GM12874 (cell line): Measurements from ENCODE around the gene TMEM53.

Source experiments
- TF ChIP-seq, protein P1 (sequence below): IDR thresholded peaks from 2 replicates; pipeline ENCODE4 v1.5.1; 2011; ENCODE audit warnings: low read depth, mild to moderate bottlenecking, control low read depth, low read length, moderate library complexity; ENCODE audit not compliant: insufficient read depth

Gene TMEM53

DNA sequence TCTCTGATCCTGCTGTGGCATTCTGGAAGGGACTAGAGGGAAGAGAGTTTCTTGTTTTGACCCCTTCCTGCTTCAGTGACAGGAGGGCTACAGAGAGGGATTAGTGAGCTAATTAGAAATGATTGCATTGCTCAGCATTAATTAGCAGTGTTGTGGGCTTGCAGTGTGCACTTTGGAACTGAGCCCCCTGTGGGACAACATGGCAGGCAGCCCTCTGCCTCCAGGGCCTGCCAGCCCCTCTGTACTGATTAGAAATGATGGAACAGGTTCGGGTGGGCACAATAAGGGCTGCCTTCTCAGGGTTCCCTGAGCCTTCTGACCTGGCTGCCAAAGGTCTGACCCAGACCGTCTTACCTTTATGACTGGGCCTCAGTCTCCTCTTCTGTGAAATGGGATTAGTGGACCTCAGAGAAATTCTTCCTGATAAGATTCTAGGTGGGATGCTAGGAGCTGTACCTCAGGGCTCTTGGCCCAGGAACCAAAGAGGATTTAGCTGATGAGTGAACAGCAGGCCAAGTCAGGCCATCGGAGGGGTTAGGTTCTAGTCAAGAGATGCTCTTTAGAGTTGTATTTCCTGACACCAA is 39.6 kb downstream of the TMEM53 start:
- TF ChIP-seq, protein P1, sequence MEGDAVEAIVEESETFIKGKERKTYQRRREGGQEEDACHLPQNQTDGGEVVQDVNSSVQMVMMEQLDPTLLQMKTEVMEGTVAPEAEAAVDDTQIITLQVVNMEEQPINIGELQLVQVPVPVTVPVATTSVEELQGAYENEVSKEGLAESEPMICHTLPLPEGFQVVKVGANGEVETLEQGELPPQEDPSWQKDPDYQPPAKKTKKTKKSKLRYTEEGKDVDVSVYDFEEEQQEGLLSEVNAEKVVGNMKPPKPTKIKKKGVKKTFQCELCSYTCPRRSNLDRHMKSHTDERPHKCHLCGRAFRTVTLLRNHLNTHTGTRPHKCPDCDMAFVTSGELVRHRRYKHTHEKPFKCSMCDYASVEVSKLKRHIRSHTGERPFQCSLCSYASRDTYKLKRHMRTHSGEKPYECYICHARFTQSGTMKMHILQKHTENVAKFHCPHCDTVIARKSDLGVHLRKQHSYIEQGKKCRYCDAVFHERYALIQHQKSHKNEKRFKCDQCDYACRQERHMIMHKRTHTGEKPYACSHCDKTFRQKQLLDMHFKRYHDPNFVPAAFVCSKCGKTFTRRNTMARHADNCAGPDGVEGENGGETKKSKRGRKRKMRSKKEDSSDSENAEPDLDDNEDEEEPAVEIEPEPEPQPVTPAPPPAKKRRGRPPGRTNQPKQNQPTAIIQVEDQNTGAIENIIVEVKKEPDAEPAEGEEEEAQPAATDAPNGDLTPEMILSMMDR = no peak

GRCh38 chr1:44632598-44632997 is 41.7 kb downstream of the TMEM53 start:
- TF ChIP-seq, protein P1 = no peak

DNA sequence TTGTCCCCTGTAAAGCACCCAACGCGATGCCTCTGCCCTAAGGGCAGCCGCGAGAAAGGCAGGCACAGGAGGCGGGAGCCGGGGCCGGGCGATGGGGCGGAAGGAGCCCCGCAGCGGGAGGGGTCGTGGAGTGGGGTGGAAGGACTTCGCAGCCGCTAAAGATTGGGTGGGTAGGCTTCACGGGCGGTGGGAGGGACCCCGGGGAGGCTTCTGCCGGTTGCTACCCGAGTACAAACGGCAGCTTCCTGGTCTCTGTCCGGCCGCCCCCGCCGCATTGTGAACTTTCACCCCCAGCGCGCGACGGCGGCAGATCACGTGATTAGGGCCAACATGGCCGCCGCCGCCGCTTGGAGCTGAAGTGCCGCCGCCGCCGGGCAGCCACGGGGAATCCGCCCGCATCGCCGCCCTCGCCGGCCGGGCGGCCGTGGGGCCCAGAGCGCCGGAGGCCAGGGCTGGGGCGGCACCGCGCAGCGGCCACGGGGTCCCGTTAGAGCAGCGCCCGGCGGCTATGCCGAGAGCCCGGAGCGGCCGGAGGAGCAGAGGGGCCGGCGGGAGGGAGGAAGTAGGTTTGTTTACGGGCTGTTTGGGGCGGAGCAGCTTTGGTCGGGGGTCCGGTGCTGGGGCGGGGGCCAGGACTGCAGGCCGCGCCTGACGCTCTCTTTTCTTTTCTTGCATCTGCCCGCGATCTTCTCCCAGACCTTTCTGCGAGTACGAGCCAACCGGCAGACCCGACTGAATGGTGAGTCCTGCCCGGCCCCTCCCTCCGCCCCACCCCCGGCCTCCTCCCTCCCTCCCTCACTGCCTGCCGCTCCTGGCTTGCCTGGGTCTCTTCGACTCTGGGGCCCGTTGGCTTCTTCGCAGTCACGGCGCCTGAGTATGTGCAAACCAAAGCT is 42.4 kb downstream of the TMEM53 start:
- TF ChIP-seq, protein P1 = no peak

DNA sequence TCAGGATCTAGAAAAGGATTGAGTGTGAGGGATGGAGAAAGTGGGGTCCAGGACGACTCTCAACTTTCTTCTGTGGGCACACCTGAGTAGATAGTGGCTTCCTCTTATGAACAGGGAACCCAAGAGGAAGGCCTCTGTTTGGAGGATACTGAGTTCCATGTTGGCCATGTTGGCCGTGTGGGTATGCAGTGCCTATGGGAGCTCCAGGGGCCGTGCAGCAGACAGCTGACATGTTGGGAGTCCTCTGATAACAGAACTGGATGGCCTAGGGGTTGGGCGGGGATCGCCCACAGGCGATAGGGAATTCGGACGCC is 43.0 kb downstream of the TMEM53 start:
- TF ChIP-seq, protein P1 = no peak

DNA sequence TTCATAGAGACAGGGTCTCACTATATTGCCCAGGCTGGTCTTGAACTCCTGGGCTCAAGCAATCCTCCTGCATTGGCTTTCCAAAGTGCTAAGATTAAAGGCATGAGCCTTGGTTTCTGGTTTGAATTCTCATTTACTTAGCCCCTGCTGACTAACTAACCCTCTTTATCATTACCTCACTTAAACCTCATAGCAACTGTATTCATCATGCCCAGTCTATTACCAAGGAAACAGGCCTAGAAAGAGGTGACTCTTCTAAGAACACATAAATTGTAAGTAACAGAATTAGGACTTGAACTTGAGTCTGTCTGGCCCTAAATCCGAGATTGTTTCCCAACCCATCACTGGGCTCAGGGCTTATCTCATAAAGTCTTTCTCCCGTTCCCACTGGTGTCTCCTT is 44.2 kb downstream of the TMEM53 start:
- TF ChIP-seq, protein P1 = no peak

DNA sequence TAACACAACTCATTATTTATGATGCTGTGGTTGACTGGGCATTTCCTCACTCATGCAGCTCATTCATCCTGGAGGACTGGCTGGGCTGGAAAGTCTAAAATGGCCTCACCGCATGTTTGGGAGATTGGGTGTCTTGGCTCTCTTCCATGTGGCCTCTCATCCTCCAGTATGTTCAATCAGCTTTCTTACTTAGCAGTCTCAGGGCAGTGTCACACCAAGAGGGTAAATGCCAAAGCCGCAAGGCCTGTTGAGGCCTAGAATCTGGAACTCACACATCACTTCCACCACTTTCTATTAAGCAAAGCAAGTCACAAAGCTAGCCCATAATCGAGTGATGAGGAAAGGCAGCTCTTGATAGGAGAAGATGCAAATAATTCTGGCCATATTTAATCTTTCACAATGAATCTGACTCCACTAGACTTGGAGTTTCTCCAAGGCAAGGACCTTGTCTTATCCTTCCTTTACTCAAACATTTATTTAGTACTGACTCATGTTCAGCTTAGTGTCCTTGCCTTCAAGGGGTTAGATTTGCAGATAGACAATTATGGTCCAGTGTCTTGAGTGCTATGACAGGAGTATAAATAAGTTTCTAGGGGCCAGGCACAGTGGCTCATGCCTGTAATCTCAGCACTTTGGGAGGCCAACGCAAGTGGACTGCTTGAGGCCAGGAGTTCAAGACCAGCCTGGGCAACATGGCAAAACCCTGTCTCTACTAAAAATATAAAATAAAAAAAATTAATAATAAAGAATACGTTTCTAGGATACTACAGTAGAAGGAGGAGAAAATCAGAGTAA is 45.1 kb downstream of the TMEM53 start:
- TF ChIP-seq, protein P1 = no peak

GRCh38 chr1:44625348-44625747 is 48.9 kb downstream of the TMEM53 start:
- TF ChIP-seq, protein P1 = no peak
